ENCODE results near the gene ATF7.

DNA sequence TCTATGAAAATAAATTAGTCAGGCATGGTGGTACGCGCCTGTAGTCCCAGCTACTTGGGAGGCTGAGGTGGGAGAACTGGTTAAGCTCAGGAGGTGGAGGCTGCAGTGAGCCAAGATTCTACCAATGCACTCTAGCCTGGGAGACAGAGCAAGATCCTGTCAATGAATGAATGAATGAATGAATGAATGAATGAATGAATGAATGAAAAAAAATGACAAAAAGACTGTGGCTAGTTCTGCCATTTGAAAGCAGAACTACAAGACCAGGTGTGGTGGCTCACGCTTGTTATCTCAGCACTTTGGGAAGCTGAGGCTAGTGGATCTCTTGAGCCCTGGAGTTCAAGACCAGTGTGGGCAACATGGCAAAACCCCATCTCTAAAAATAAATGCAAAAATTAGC, 86.7 kb downstream of the ATF7 start:
- TF ChIP-seq, protein P1, sequence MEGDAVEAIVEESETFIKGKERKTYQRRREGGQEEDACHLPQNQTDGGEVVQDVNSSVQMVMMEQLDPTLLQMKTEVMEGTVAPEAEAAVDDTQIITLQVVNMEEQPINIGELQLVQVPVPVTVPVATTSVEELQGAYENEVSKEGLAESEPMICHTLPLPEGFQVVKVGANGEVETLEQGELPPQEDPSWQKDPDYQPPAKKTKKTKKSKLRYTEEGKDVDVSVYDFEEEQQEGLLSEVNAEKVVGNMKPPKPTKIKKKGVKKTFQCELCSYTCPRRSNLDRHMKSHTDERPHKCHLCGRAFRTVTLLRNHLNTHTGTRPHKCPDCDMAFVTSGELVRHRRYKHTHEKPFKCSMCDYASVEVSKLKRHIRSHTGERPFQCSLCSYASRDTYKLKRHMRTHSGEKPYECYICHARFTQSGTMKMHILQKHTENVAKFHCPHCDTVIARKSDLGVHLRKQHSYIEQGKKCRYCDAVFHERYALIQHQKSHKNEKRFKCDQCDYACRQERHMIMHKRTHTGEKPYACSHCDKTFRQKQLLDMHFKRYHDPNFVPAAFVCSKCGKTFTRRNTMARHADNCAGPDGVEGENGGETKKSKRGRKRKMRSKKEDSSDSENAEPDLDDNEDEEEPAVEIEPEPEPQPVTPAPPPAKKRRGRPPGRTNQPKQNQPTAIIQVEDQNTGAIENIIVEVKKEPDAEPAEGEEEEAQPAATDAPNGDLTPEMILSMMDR (IDR thresholded peaks at IDR 0.05), result no peak
- TF ChIP-seq POLR2AphosphoS5 (IDR thresholded peaks at IDR 0.05) (no peak), POLR2A (IDR thresholded peaks at IDR 0.05) (no peak)

Measured in breast epithelium (tissue), 3 donors.